OCI-LY7 (cell line): Measurements from ENCODE around the gene CLNS1A. TPM values are rescaled to one million over a fixed set of nuclear protein-coding genes. Genes with fewer than 3 reads are reported as not detected.

Source experiments
- Bru-seq: library from RNA; stranded (reverse); fragments of 400-500 nt; gene quantifications from one replicate; lab custom pipeline; 2021; lab: Mats Ljungman, UMichigan
- BruChase-seq, 2 experiments: library from RNA; stranded (reverse); fragments of 400-500 nt; gene quantifications; one replicate each; lab custom pipeline; 2021; lab: Mats Ljungman, UMichigan
- BruUV-seq: library from RNA; stranded (reverse); fragments of 400-500 nt; replicated peaks from 2 replicates; lab custom pipeline; 2021; lab: Mats Ljungman, UMichigan
- CTCF ChIA-PET: fragments of 300-600 bp; sonication (Branson Sonifier 250); formaldehyde crosslinking; loops from one replicate; lab custom pipeline; 2022; ENCODE audit warnings: antibody characterized with exemption; ENCODE audit not compliant: unreplicated experiment; lab: Charles Lee
- POLR2A ChIA-PET: fragments of 300-600 bp; sonication (Branson Sonifier 250); formaldehyde crosslinking; loops from one replicate; lab custom pipeline; 2022; ENCODE audit warnings: antibody characterized with exemption; lab: Charles Lee
- DNase-seq: peaks from one replicate; pipeline ENCODE4 v3.0.0-alpha.2; 2015; ENCODE audit warnings: low spot score
- H2AFZ ChIP-seq: fragments of 200-600 bp; sonication (generic), shearing (Covaris generic); 2 replicates; pipeline ENCODE4 v1.6.1; 2014; ENCODE audit warnings: mild to moderate bottlenecking, antibody characterized with exemption, low read length, moderate library complexity
- H3K27ac ChIP-seq: fragments of 200-600 bp; sonication (generic); 2 replicates; pipeline ENCODE4 v1.5.1; 2014; ENCODE audit warnings: mixed run types, low read depth, mild to moderate bottlenecking, moderate library complexity, low read length, inconsistent platforms; ENCODE audit not compliant: poor library complexity, severe bottlenecking
- H3K36me3 ChIP-seq: fragments of 200-600 bp; sonication (generic); 2 replicates; pipeline ENCODE4 v1.6.1; 2014; ENCODE audit warnings: mild to moderate bottlenecking, antibody characterized with exemption, low read length, moderate library complexity, mixed read lengths; ENCODE audit not compliant: insufficient read depth
- H3K4me1 ChIP-seq: fragments of 200-600 bp; sonication (generic); 2 replicates; pipeline ENCODE4 v1.5.1; 2014; ENCODE audit warnings: mild to moderate bottlenecking, low read length; ENCODE audit not compliant: insufficient read depth, poor library complexity, severe bottlenecking
- H3K4me2 ChIP-seq: fragments of 200-600 bp; sonication (generic); 2 replicates; pipeline ENCODE4 v1.6.1; 2014; ENCODE audit warnings: mild to moderate bottlenecking, low read length
- H3K4me3 ChIP-seq: fragments of 200-600 bp; sonication (generic); 2 replicates; pipeline ENCODE4 v1.5.1; 2014; ENCODE audit warnings: mild to moderate bottlenecking, low read depth, low read length; ENCODE audit not compliant: poor library complexity, severe bottlenecking
- H3K79me2 ChIP-seq: fragments of 200-600 bp; sonication (generic); 2 replicates; pipeline ENCODE4 v1.6.1; 2016; ENCODE audit warnings: low read depth, mild to moderate bottlenecking, low read length, moderate library complexity, mixed read lengths; ENCODE audit not compliant: insufficient read depth
- H3K9me2 ChIP-seq: fragments of 200-600 bp; sonication (generic); 2 replicates; pipeline ENCODE4 v1.6.1; 2016; ENCODE audit warnings: mild to moderate bottlenecking, low read length, mixed read lengths; ENCODE audit not compliant: insufficient read depth
- H3K9me3 ChIP-seq: fragments of 200-600 bp; sonication (generic); 2 replicates; pipeline ENCODE4 v1.6.1; 2014; ENCODE audit warnings: mild to moderate bottlenecking, mixed run types, low read length, mixed read lengths
- H4K20me1 ChIP-seq: fragments of 200-600 bp; sonication (generic); 2 replicates; pipeline ENCODE4 v1.6.1; 2014; ENCODE audit warnings: mild to moderate bottlenecking, antibody characterized with exemption, low read length, moderate library complexity, mixed read lengths; ENCODE audit not compliant: insufficient read depth
- CTCF ChIP-seq: fragments of 200-600 bp; sonication (generic); conservative IDR thresholded peaks from 2 replicates; pipeline ENCODE4 v1.5.1; 2014; ENCODE audit warnings: mild to moderate bottlenecking, antibody characterized with exemption, low read length, moderate library complexity, mixed read lengths
- EZH2phosphoT487 ChIP-seq: fragments of 200-600 bp; sonication (generic); IDR thresholded peaks from 2 replicates; pipeline ENCODE4 v1.6.1; 2018; ENCODE audit warnings: low read depth, borderline replicate concordance, mild to moderate bottlenecking, mixed run types, antibody characterized with exemption, low read length, moderate library complexity, mixed read lengths
- intact Hi-C: fragments of 100-400 bp; cut with micrococcal nuclease; formaldehyde crosslinking; loops from one replicate; pipeline ENCODE4 v1.10.0; 2022; ENCODE audit not compliant: unreplicated experiment
- long read RNA-seq: library from polyadenylated mRNA; stranded (forward); transcript quantifications from one replicate; pipeline ENCODE4 v2.0.0, GENCODE V29; 2022
- total RNA-seq, 2 experiments: library from RNA; depleted of rRNA in 1 of 2; stranded (reverse); fragments of >200 nt in 1 of 2; shearing (Covaris generic) in 1 of 2; gene quantifications; 2 replicates each; pipeline ENCODE4 v1.2.3, GENCODE V29; 2014 to 2022

CLNS1A gene
- total RNA-seq (2014; rRNA removed; shearing (Covaris generic)) (115 and 121 TPM in 2 replicates), total RNA-seq (2022) (108 and 110 TPM in 2 replicates), Bru-seq, nascent RNA (percentile 85 among the genes with signal in this experiment), BruChase-seq, experiment 1, labeled RNA remaining after a 6-hour chase (percentile 93 among the genes with signal in this experiment), BruChase-seq, experiment 2, labeled RNA remaining after a 2-hour chase (percentile 88 among the genes with signal in this experiment)
- long read RNA-seq, transcript CLNS1A-204 (7 exons, 2,993 nt): major isoform, 78 of 91 reads
- long read RNA-seq, partial matches to known transcripts: 1 of 91 reads
- long read RNA-seq, other reads (novel, unspliced or antisense): 4 of 91 reads

- Histone ChIP-seq H3K36me3 (peaks cover 31% of the 10 kb centered on the region), H3K79me2 (peaks cover 46% of the 10 kb centered on the region), H3K4me1 (peaks cover 12% of the 10 kb centered on the region), H3K27ac (peak within 1 kb of the TSS; percentile 59), H4K20me1 (no peaks in the 10 kb centered on the region), H3K9me2 (no peaks in the 10 kb centered on the region), H3K4me2 (peak within 1 kb of the TSS; percentile 90), H3K9me3 (peaks cover 23% of the 10 kb centered on the region), H3K4me3 (peak within 1 kb of the TSS; percentile 96), H2AFZ (peak within 1 kb of the TSS; percentile 98)
- POLR2A ChIA-PET: interaction anchor here (0.6 to 1.4 kb wide), 2 partner anchors 33 to 352 kb away, joined by 3 to 4 read pairs; no protein-coding TSS in a partner anchor
- CTCF ChIA-PET: no interaction called here
- peak; percentile 92 for DNase-seq
- no TSS peak for BruUV-seq
- intact Hi-C loops: loop anchor here (1.0 to 2.0 kb wide), 2 partner anchors 183 to 357 kb away; partner anchors contain the start of genes AAMDC, INTS4 and RSF1
- TF ChIP-seq EZH2phosphoT487 (no peak), CTCF (no peak)
These were observed at the start of gene CLNS1A for GRCh38 chr11:77637345-77638165. CLNS1A (minus strand) TSS chr11:77637794; CDS start chr11:77637714, 80 bp downstream.

GRCh38 chr11:77687088-77687487, 49.5 kb upstream of the CLNS1A start:
- DNase-seq: no peak
- BruUV-seq: no TSS peak

More at GRCh38 chr11:77687088-77687487, 49.5 kb upstream of the CLNS1A start:
- H3K4me1 ChIP-seq: no peaks in the 10 kb centered on the region
- no peaks in the 10 kb centered on the region for H3K9me3 ChIP-seq
- H3K4me2 ChIP-seq: no peak overlapping the region
- ChIA-PET CTCF (no interaction called here), POLR2A (interaction anchor here (0.6 to 0.7 kb wide), 2 partner anchors 10 to 16 kb away, joined by 3 to 5 read pairs; no protein-coding TSS in a partner anchor)
- no peaks in the 10 kb centered on the region for H4K20me1 ChIP-seq
- H3K79me2 ChIP-seq: no peaks in the 10 kb centered on the region
- no peak overlapping the region for H3K27ac ChIP-seq
- intact Hi-C loops: no loop called here
- no peaks in the 10 kb centered on the region for H3K9me2 ChIP-seq
- peaks cover 80% of the 10 kb centered on the region for H3K36me3 ChIP-seq
- no peak overlapping the region for H3K4me3 ChIP-seq
- no peak overlapping the region for H2AFZ ChIP-seq
- TF ChIP-seq EZH2phosphoT487 (no peak), CTCF (no peak)
